HG02642 (cell line): Measurements from ENCODE around the gene ABCA9.

ENCODE experiments used
- ATAC-seq: cut with Tn5 transposase; IDR thresholded peaks from one replicate; pipeline ENCODE4 v1.9.1; 2021; ENCODE audit warnings: mild to moderate bottlenecking; ENCODE audit not compliant: unreplicated experiment, poor library complexity

ABCA9 gene

DNA sequence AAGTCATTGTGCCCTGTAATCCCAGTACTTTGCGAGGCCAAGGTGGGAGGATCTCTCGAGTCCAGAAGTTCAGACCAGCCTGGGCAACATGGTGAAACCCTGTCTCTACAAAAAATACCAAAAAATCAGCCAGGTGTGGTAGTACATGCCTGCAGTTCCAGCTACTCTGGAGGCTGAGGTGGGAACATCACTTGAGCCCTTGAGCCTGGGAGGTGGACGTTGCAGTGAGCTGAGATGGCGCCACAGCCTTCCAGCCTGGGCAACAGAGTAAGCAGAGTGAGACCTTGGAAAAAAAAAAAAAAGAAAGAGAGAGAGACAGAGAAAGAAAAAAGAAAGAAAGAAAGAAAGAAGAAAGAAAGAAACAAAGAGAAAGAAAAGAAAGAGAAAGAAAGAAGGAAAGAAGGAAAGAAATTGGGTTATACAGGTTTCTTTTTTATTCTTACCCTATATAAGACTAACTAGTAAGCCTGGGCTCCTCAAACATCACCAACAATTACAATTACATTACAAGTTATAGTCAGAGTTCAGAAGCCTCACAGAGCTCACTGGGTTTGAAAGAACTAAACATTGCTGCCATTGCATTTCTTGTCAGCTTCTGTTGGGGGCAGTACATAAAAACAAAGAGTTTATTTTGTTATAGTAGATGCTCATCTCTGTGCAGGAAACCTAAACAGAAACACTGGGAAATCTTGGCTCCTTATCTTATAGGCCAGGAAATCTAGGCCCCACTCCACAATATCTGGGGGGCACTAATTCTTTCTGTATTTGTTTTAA lies 6.7 kb upstream of the ABCA9 start:
- ATAC-seq, result no peak

DNA sequence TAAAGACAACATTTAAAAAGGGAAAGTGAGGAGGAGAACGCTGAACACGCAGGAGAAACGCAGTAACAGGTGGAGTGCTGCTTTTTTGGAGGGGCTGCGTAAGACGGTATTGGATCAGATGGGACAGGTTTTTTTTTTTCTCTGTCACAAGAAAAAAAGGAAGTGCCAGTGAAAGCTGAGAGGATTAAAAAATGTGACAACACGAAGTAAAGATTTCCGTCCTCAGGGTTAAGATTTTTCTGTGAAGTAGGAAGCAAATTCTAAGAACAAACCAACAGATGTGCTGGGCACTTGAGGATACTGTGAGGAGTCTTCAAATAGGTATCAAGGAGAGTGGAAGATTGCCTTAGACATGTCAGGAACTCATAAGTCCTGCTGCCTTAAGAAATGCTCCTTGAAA lies 5.8 kb upstream of the ABCA9 start:
- no peak for ATAC-seq

DNA sequence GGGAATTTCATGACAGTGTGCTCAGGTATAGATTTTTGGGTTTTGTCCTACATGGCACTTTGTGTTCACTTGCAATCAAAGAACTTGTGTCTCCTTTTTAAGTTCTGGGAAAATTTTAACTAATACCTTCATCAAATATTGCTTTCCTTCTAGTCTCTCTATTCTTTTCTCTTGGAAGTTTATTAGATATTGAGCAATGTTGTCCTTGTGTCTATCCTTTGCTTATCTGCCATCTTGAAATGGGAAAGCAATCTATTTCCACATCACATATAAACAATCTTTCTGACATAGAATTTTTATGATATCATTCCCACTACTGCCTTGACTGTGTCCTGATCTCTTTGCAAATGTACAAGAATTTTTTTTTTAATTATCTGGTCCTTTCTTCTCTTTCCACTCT lies 4.4 kb upstream of the ABCA9 start:
- no peak for ATAC-seq

DNA sequence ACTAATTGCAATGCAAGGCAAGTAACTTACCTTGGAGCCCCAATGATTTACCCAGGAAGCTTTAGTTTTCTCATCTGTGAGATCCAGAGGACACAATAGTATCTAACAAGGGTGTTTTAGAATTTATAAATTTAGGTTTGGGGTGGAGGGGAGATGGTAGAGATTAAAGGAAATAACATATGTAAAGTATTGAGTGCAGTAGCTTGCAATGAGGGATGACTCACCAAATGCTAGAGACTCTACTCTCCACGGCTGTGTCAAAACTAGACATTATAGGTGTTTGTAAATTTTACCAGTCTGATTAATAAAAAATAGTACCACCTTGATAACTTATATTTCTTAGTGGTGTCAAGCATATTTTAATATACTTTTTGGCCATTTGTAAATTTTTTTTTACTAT lies 3.7 kb upstream of the ABCA9 start:
- no peak for ATAC-seq

DNA sequence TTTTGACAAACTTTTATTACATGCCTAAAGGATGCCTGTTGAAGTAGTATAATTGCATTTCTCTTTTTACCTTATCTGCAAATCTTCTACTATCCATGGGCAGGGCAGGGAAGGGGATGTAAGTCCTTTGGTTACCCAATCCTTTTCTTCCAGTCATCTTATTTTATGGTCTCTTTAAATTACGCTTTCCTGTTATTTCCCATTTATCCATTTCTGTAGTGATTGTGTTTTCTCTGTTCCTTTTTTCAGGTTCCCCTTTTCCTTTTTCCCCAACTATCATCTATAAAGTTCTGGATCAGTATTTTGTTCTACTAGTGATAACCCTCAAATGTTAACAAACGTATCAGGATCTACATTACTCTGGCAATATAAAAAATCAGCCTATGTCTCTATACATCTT lies 3.3 kb upstream of the ABCA9 start:
- no peak for ATAC-seq

DNA sequence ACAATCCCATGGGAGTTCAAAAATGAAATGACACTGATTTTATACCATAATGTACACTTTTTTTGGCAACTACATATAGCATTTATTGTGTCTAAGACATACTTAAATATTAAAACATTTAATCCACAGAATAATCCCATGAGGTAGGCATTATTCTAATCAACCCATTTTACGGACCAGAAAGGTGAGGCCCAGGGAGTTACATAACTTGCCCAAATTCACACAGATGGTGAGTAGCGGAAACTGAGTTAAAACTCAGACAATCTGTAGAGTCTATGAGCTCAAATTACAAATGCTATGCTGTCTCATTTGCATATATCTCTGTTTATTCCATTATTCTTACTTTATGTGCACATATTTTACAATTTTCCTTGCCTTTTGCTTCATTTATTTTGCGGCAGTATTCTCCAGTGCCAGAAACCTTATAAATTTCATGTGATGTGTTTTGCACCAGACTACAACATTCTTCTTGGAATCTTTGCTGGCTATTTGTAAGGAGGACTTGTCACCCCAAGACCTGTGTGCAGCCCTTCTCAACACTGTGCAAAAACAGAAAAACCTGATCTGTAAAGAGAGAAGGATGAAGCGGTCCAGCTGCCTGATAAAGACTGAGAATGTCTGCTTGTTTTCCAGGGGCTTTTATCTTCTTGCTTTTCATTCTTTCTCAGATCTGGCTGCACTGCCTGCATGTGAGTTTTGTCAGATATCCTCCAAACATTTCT lies 2.3 kb upstream of the ABCA9 start:
- no peak for ATAC-seq

DNA sequence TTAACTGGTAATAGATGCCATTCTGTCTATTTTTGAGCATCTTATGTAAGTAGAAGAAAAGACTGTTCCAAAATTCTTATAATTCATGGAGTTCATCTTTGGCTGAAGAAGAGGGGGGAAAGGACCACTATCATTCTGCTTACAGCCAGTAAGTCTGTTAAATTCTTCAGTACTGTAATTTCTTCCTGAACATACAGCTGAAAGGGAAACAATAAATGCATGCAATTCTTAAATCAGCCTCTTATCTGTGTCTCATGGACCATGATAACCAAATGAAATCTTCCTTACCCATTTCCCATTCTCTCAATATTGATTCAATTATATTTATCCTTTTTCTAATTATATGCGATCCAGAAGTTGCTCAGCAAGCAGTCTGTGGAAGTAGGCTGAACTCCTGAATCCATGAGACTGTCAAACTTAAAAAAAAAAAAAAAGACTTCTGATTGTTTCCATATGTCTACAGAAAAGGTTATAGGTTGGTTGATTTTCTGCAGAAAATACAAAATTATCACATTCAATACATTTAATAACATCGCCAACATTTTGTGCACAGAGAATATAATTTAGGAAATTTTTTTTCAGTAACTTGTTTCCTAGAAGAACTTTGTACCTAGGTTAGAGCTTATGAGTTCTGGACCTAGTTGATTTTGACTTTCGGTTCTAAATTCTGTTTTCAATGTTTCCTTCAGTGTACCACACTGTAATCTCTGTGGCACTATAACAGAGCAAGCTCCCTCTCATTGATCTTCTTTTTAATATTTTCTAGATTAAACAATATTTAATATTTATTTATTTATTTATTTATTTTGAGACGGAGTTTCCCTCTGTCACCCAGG lies 1.2 kb upstream of the ABCA9 start:
- ATAC-seq, result no peak

DNA sequence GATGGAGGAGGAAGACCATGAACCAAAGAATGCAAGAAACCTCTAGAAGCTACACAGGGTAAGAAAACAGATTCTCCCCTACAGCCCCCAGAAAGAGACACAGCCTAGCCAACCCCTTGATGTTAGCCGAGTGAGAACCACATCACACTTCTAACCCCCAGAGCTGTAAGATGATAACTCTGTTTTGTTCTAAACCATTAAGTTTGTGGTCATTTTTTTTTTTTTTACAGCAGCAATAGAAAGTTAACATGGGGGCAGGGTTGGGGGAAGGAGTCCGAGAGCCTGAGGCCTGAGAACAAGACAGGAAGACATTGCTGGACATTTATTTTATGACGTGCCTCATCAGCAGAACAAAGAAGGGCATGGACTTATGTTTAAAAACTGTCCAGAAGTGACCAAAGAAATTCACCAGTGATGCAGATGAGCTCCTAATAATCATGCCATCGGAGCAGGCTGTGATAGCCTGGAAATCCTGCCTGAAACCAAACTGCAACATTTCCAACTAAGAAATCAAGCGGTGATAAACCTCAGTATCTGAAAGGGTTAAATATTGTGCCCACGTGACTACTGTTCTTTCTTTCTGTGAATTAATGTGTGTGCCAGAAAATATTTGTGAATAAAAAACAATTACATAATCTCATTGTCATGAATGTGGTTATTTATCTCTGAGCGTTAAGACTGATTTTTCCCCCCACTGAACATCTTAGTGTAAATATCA lies 1.1 kb downstream of the ABCA9 start:
- no peak for ATAC-seq

DNA sequence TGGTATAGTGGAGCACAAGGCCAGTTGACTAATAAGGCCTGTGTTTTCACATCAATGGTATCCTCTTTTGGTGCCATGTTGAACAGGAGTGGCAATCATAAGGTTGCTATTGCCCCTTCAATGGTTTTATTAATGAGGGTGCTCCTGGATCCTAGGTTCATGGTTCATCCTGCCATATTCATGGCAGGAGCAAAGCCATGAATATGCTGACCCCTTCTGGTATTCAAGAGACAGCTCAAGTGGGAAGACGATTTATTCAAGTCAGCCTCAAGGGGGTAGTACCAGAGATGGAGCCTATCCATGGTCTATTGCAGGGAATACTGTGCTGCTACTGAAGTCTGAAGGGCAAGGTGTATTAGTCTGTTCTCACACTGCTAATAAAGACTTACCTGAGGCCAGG lies 2.6 kb downstream of the ABCA9 start:
- no peak for ATAC-seq

DNA sequence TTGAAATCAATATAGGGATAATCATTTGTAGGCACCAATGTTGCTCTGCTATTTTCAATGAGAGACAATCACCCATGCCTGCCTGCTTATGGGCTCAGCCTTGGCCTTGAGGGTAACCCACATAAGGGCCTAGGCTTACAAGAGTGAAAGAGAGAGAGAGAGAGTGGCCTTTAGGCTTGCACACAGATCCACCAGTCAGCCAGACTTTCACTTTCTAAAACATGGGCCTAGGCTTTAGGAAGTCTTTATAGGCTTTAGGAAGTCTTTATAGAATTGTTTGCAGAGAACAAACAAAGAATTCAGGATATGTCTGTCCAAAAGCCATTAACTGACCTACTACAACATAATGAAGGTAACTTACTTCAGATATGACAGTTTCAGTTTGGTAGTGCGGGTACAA lies 3.4 kb downstream of the ABCA9 start:
- no peak for ATAC-seq

DNA sequence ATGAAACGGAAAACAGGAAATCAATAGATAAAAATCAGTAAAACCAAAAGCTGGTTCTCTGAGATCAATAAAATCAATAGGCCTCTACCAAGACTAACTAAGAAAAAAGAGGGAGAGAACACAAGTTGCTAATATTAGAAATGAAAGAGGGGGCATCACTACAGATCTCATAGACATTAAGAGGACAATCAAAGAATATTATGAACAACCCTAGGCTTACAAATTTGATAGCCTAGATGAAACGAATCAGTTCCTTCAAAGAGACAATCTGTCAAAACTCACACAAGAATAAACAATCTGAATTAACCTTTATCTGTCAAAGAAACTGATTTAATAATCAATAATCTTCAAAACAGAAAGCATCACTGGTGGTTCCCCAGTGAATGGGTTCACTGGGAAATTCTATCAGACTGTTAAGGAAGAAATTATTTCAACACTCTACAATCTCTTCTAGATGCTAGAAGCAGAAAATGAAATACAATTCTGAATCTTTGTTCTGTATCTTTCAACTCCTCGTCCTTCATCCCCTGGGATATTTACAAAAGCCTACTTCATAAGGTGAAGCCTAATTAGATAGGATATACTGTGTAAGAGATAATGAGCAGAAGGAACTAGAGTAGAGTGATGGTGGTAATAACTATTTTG lies 4.4 kb downstream of the ABCA9 start:
- ATAC-seq, result no peak

DNA sequence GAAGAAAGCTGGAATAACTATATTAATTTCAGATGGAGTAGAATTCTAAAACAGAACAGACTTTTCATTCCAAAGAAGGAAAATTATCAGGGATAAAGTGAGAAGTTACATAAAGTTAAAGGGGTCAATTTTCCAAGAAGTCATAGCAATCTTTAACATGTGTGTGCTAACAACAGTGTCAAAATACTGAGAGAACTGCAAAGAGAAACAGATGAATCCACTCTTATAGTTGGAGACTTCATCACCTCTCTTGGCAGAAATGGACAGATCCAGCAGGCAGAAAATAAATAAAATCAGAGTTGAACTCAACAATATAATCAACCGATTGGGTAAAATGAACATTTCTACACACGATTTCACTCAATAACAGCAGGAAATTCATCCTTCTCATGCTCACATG lies 5.4 kb downstream of the ABCA9 start:
- ATAC-seq, result no peak

DNA sequence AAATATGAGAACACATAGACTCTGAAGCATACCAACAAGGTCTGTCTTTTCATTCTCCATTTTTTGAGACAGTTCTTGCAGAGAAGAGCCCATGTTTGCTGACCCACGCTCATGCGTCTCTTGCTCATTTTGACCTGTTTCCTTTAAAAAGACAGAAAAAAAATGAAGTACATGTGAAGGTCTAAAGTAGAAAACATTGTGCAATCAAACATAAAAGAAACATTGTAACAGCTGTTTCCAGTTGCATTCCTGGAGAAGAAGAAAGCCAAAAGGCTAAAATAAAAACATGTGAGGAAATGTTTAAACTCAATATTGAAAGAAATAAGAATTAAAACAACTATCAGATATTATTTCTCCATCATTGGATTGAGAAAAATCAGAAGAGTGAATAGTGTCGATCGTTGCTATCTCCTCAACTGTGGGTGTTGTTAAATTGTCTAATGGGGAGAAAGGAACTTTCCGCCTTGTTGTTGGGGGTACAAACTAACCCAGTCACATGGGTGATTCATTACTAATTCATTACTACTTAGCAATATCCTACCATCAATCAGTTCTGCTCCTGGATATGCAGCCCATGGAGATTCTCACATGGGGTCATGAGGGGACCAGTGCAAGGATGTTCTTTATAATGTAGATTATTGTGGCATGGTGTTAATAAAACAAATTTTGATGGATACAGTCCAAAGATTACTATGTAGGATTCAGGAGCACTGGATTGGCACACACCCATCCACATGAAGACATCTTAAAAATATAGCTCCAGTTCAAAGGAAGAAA lies 9.5 kb downstream of the ABCA9 start:
- no peak for ATAC-seq

DNA sequence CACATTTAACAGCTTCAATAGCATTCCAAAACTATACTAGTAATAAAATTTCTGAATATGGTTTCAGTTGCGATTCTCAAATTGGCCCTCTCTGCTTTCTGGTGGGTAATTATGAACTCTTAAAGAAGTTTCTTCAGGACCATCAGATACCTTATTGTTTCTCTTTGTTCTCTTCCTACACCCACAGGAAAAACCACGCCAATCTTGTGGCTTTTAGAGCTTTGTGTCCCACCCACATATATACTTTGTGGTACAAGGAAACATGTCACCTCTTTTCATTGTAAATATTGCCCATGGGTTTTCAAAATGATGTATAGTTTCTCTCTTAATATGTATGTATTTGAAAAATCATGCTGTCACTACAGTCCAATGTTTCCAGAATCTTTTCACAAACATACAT lies 12.1 kb downstream of the ABCA9 start:
- no peak for ATAC-seq

DNA sequence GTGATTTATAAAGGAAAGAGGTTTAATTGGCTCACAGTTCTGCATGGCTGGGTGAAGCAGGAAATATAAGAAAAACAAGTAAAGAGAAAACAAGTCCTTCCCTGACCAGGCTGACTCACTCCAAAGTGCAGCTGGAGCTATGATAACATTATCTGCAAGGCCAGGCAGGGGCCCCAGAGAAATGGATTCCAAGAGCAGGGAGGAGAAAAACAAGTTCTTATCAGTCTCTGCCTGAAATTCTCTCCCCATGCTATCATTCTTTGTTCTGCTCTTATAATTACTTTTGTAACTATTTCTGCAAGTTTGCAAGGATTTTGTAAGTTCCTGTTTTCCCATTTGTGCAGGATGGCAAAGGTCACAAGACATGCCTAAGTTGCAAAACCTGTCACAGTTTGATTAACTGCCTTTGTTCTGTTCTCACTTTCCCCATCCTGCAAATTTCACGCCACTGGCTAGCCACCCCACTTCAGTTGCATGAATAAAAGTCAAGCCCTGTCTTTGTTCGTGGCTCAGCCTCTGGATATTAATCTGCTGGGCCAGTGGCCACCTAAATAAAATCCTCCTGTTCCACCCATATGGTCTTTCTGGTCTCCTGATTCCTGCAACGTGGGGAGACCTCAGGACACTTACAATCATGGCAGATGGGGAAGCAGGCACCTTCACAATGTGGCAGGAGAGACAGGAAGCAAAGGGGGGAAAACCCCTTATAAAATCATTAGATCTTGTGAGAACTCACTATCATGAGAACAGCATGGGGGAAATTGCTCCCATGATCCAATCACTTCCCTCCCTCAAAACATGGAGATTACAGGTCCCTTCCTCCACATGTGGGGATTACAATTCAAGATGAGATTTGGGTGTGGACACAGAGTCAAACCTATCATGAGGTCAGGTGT lies 13.1 kb downstream of the ABCA9 start:
- ATAC-seq, result no peak

DNA sequence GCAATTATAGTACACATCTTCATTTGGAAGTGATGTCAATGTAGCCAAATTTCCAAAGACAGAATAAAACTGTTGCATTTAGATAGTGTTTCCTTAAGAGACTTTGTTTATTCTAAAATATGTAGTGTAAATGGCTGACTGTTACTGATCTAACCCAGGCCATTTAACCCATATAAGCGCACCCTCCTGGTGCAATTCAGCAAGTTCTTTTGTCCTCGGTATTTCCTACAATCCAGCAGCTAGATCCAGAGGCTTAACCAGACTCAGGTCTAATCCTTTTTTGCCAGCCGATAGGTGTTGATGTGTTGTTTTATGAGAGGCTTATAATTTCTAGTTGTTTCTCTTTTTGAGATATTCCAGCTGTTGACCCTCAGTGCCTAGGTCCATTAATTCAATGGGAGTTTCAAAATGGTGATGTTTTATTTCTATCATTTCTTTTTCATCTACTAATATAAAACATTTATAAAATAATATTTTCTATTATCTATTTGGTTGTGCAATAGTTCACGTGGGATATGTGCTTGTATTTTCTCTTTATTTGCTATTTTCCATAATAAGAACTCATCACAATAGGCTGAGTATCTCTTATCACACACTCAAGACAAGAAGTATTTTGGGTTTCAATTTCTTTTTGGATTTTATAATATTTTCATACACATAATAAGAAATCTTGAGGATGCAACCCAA lies 14.5 kb downstream of the ABCA9 start:
- ATAC-seq, result no peak

DNA sequence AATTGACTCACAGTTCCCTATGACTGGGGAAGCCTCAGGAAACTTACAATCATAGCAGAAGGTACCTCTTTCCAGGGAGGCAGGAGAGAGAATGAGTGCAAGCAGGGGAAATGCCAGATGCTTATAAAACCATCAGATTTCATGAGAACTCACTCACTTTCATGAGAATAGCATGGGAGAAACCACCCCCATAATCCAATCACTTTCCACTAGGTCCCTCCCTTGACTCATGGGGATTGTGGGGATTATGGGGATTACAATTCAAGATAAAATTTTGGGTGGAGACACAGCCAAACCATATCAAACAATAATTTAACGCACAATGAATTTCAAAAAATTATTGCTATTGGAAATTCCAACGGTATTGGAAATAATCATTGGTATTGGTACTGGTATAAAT lies 15.1 kb downstream of the ABCA9 start:
- ATAC-seq, result no peak

DNA sequence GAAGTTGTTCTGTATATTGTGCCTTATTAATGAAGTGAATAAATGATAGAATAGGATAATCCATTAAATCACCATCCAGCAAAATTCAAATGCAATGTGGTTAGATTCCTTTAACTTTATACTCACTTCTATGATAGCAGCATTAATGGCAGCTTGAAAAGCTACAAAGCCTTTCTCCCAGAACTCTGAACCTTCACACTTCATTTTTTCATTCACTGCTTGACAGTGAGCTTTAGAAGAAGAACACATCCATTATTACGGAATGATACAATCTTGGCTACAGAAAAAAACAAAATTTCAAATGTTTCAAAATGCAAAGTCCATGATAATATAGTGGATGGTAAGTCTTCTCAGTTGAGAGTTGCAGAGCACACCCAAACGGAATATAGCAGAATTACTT lies 16.4 kb downstream of the ABCA9 start:
- no peak for ATAC-seq
